RCC 7860 (cell line): Measurements from ENCODE around the gene BTN1A1.

Experiments used
- DNase-seq: peaks from one replicate; pipeline ENCODE4 v3.0.0-alpha.2; 2015; ENCODE audit warnings: low spot score
- FAIRE-seq: peaks from 2 replicates; lab custom pipeline; 2012; peaks lifted over from hg19 to GRCh38; lab: Jason Lieb, UNC

BTN1A1 gene

DNA sequence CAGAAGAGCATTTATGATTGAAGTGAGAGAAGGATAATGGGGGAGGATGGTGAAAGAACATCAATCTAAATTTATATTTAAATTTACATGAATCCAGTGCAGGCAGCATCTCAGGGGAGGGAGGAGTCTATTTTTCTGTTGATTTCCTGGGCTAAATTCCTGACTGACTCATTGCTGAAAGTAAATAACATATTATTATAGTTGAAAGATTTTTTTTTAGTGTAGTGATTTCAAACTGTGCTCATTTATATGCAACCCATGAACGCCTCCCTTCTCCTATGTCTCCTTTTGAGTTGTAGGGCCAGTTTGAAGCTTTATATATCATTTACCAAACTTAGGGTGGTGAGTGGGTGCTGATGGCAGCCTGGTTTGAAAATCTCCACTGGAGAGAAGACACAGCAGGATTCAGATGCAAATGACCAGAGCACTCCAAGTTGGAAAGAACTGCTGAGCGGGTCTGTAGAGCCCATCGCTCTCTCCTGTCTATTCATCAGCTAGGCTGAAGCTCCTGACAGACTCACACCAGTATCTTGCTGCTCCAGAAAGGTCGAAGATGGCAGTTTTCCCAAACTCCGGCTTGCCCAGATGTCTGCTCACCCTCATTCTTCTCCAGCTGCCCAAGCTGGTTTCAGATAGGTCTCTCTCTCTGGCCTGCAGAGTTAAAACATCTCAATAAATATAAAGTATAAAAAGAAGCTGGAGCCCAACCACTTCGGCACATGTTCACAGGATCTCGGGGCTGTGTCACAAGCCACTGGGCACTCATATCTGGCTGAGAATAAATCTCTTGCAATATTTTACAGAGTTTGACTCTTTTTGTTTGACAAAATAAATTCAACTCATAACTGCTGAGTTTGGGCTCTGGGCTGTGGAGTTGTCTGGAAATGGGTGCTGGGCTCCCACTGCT, 24.0 kb upstream of the BTN1A1 start:
- no peak for FAIRE-seq

DNA sequence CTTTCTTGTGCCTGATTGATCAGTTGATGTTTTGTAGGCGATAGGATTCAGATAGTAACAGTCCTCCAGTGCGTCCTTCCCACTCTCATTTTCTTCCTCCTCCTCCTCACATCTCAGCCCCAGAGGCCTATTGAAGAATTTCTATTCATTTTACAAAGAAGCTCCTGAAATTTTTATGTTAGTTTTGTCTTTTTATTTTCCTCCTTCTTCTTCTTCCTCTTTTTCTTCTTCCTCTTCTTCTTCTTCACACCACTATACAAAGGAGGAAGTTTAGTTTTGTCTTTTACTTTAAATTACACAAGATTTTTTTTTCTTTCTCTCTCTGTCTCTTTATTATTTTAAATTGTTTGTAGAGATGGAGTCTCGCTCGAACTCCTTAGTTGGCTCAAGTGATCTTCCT, 23.2 kb upstream of the BTN1A1 start:
- DNase-seq (no peak), FAIRE-seq (no peak)

More for the DNA sequence above, 24.0 kb upstream of the BTN1A1 start:
- DNase-seq = no peak

DNA sequence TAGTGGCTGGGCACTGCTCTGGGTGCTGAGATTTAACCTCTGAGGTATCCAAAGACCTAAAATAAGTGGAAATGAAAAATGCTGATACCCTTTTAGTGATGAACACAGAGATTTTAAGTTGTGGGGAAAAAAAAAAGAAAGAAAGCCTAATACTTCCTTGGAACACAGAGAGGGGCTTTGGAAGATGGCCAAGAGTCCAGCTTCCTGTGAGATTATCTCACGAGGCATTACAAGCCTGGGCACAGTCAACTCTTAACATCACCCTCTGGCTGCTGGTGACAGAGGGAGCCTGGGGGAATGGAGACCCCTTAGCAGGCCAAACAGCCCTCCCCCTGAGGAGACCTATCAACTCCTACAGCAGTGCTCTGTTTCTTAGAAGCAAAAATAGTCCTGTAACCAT, 22.7 kb upstream of the BTN1A1 start:
- FAIRE-seq = no peak
- DNase-seq = no peak

DNA sequence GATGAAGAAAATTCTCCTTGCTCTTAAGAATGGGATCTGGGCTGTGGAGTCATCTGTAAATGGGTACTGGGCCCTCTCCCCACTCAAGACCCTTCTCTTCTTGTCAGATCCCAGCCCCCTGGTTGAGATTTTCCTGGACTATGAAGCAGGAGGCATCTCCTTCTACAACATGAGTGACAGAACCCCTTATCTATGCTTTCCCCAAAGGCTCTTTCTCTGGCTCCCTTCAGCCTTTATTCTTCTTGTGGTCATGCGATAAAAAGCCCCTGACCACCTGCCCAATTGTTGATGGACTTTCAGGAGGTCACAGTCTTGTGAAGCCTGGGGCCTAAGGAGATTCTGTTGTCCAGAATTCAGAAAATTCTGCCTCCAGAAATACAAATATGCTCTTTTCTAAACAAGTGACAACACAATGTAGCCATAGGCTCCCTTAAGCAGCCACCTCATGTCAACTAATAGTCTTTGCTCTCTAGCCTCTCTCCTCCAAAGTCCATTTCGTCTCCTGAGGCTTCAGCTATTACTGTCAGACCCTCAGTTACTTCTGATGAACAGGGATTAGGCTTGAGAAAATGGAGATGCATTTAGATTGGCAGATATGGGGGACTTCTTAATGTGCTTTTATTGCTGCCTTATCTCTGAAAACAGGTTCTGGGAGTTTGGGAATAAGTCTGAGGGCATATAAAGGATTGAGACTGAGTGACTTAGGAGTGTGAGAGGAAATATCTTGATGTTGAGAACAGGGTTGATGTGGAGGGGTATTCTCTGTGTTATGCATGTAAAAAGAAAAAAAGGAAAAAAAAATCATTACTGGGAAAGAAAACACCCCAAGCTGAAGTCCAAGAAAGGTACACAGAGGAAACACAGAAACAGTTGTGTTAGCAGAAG, 21.8 kb upstream of the BTN1A1 start:
- no peak for DNase-seq
- FAIRE-seq = no peak

DNA sequence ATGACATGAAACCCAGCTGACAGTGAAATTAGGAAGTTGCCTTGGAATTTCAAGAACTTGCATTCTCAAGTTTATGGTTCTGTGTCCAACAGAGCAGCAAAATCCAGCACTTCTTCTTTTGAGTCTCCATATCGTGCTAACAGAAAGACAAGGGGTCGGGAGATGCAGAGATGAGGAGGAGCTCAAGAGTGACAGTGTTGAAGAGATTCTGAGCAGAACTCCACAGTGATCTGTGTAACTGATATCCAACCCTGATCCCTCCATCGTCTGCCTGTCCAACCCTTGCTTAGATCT, 21.2 kb upstream of the BTN1A1 start:
- FAIRE-seq (no peak), DNase-seq (no peak)

DNA sequence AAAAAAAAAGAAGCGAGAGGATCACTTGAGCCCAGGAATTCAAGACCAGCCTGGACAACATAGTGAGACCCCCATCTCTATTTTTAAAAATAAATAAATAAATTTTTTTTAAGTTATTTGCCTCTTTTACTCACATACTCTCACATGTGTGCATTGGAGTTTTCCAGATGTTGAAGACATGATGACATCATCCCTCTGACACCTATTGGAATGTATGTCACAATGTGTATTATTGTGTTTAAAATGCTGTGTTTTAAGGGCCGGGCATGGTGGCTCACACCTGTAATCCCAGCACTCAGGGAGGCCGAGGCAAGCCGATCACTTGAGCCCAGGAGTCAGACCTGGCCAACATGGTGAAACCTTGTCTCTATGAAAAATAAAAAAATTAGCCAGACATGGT, 17.8 kb upstream of the BTN1A1 start:
- DNase-seq = no peak
- FAIRE-seq = no peak

DNA sequence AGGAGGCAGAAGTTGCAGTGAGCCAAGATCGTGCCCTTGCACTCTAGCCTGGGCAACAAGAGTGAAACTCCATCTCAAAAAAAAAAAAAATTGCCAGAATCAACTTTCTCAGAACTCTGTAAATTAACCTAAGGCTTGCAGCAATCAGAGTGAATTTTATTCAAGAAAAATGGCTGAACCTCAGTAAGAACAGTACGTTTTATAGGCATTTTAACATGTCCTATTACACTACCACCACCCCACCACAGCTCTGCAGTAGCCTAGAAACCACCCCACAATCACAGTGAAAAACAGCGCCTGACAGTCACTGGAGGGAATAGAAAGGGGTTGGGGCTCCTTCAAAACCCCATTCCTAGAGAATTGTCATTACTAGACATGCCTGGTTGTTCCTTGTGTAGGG, 16.4 kb upstream of the BTN1A1 start:
- FAIRE-seq = no peak
- DNase-seq = no peak

DNA sequence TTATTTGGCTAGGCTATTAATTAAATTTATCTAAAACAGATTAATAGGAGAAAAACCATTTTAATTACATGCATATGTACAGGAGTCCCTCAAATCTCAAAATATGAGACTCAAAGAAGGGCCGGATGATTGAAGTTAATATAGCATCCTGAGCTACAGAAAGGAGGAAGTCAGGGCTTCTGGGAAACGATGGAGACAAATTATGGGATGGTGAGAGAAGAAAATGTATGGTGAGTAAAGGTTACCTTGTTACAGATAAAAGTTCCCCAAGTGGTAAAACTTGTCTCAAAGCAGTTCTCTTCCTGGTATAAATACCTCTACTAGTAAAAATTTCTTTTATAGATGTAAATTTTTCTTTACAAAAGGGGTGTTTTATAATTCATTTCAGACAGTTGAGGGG, 15.9 kb upstream of the BTN1A1 start:
- FAIRE-seq (no peak), DNase-seq (no peak)

DNA sequence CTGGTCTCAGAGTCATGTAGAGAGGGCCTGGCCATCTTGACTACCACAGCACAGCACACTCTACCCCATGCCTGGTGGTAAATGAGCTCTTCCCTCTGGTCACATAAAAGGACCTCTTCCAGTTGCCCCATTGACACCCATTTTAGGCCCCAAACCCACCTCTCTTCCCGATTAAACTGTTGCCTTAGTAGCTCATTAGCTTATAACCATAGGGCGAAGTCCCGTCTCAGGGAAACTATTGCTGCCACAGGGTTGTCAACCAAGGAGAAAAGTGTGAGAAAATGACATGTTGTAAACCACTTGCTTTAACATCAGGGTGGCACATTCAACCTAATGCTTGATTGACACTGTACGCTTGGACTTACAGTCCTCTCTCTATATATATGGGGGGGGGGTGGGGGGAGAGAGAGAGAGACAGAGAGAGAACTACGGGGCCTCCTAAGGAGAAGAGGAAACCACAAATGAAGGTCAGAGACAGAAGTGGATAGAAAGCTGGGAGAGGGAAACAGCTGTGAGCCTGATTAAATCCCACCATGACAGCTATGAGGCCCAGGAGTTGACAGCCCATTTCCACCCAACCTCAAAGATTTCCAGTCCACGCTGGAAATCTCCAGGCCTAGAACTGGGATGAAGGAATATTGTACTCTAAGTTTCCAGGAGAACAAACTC, 14.9 kb upstream of the BTN1A1 start:
- DNase-seq (no peak), FAIRE-seq (no peak)

DNA sequence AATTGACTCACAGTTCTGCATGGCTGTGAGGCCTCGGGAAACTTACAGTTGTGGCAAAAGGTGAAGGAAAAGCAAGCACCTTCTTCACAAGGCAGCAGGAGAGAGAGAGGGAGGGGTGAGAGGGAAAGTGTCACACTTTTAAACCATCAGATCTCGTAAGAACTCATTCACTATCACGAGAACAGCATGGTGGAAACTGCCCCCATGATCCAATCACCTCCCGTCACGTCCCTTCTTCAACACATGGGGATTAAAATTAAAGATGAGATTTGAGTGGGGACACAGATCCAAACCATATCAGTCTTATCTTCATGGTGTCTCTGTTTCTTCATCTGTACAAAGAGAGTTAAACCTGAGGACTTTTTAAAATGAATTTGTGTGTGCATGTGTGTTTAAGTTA, 13.7 kb upstream of the BTN1A1 start:
- FAIRE-seq (no peak), DNase-seq (no peak)

DNA sequence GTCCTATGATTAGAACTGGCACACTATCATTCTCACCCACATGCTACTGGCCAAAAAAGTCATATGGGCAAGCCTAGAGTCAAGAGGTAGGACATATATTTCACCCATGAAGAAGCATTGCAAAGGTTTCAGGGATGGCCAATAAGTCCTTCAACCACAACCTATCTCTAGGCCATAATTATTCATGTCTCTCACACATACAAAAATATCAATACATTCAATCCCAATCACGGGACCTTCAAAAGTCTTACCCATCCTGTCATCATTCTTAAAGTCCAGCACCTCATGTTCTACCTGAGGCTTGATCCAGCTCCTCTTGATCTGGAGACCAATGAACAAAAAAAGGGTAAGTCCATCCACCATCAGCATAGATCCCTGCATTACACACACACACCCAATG, 12.6 kb upstream of the BTN1A1 start:
- no peak for FAIRE-seq
- DNase-seq = no peak

DNA sequence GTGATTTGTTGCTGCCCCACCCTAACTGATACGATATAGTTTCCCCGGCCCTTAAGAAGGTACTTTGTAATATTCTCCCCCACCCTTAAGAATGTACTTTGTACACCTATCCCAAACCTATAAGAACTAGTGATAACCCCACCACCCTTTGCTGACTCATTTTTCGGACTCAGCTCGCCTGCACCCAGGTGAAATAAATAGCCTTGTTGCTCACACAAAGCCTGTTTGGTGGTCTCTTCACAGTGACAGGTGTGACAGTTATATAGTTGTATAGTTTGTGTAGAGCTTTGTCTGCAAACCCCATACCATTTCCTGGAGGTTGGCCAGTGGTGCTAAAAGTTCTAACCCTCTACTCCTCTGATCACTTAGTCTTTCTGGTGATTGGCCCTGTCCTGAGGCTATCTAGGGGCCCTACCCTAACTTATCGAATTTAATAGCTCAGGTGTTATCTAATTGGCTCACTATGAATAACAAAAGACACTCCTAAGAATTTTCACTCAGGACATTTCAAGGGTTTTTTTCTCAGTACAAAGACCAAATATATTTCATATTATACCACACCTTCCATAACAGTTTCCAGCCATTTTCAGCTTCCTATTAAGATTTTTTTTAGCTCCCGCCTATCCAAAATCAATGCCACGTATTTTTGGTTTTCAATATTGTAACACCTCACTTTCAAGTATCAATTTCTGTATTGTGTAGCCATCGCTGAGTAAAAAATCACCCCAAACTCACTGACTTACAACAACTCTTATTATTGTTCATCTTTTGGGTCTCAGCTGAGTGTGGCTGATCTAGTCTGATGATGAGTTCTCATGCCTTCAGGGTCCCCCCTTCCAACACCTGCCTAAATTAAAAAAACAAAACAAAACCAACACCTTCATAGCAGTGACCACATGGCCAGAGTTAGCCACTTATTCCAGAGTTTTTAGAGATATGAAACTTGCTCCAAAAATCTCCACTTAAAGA, 9.8 kb upstream of the BTN1A1 start:
- no peak for FAIRE-seq
- no peak for DNase-seq

DNA sequence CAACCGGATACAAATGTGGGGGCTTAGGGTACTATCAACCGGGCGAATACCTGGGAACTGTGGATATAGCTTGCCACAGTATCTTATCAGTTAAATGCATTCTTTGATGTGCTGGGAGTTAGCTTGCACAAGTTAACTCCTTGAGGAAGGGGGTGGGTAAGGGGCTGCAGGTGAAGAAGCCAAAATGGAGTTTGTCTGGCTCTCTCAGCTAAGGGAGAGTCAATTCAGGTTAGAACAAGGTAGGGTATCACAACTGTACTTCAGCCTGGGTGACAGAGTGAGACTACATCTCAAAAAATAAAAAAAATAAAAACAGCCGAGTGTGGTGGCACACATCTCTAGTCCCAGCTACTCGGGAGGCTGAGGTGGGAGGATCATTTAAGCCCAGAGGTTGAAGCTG, 8.5 kb upstream of the BTN1A1 start:
- FAIRE-seq (no peak), DNase-seq (no peak)

DNA sequence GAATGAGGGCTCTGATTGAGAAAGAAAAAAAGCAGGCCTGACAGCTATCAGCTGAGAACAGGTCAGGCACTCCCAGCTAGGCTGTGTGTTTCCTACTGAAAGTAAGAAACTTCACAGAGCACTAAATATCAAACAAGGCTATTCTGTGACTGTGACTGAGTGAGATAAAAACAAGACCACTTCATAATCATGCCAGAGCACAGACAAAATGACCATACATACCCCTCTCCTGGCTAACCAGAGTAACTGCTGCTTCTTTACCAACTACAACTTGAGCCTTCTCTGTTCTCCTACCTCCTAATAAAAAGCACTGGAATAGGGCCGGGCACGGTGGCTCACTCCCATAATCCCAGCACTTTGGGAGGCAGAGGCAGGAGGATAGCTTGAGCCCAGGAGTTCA, 6.8 kb upstream of the BTN1A1 start:
- FAIRE-seq (no peak), DNase-seq (no peak)

DNA sequence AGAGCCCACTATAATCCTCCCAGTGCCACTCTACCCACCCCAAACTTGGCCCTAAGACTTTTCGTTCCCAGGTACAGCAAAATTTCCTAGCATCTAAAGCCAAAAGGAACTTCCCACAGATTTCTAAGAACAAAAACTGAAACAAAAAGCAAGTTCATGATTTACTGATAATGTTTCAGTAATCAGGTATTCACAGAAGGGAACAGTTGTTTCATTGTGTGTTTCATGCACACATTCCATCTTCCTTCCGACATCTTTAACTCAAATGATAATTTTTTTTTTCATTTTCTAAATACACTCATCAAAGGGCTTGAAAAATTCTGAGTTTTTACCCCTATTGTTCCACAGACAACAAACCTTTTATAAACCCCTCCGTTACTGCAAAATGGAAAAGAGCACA, 6.0 kb upstream of the BTN1A1 start:
- FAIRE-seq (no peak), DNase-seq (no peak)

DNA sequence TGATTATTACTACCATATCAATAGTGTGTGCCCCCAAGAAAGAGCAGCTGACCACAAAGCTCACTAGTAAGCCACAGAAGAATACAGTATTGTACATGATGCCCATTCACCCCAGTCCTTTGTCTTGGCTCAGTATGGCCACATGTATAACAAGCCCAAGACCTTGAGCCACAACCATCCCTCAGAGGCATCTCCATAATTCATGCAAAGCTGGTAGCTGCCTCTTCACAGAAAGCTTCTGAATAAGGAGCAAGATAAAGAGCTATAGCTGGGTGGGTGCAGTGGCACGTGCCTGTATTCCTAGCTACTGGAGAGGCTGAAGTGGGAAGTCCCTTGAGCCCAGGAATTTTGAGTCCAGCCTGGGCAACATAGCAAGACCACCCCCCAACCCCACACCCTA, 4.8 kb upstream of the BTN1A1 start:
- no peak for FAIRE-seq

DNA sequence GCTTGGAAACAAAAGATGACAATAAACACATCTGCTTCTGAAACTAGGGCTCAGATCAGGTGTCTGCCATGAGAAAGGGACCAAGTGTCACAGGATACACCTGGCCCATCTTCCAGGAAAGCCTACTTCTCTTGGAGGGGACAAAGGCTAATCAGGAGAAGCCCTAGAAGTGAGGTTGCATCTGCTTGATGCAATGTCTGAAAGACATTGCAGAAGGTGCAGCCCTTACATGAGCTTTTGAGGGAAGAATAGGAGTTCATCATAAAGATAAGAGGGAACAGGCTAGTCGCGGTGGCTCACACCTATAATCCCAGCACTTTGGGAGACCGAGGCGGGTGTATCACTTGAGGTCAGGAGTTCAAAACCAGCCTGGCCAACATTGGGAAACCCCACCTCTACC, 2.5 kb upstream of the BTN1A1 start:
- DNase-seq (no peak), FAIRE-seq (no peak)

More for the DNA sequence above, 4.8 kb upstream of the BTN1A1 start:
- no peak for DNase-seq

DNA sequence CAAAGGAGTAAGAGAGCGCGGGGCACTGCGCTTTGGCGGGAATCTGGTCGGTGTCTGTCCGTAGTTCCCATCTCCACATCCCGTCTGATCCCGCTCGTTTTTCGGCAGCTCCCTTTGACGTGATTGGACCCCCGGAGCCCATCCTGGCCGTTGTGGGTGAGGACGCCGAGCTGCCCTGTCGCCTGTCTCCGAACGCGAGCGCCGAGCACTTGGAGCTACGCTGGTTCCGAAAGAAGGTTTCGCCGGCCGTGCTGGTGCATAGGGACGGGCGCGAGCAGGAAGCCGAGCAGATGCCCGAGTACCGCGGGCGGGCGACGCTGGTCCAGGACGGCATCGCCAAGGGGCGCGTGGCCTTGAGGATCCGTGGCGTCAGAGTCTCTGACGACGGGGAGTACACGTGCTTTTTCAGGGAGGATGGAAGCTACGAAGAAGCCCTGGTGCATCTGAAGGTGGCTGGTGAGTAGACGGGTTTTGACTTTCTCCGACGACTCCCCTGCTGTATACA, 1.4 kb downstream of the BTN1A1 start:
- DNase-seq (no peak), FAIRE-seq (no peak)

DNA sequence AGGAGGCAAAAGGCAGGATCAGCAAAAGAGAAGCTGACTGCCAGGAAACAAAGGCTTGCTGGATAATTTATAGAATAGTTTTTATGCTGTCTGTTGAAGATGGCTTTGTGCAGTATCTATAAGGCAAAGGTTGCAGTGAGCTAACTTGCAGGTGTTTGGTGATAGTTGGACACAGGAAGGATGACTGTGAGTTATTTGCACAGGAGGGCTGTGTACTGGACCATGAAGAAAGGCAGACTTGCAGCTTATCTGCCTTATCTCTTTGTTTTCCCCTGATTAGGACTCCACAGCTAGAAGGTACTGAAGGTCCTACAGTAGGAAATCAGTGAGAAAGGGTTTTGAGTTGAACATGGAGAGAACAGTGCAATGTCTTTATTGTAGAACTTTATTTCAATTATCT, 2.1 kb downstream of the BTN1A1 start:
- FAIRE-seq = no peak
- DNase-seq = peak; percentile 25

DNA sequence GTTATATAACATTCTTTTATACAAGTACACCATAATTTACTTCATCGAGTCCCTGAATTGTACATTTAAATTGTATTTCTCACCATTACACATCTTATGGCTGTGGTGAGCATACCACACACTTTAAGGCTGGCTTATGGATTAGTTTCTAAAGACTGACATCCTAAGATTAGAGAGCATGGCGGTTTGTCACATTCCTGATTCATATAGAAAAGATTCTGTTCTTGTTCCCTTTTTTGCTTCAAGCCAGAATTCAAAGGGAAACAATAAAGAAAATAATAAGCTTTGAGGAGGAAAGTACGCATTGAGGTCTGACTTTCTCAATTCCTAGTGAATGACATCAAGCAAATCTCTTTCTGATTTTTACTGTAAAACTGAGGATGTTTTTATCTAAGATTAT, 2.5 kb downstream of the BTN1A1 start:
- DNase-seq (no peak), FAIRE-seq (no peak)
